Activated CD4-positive, alpha-beta T cell treated with anti-CD3 and anti-CD28 coated beads, Interleukin-2, amount 50 U/mL, for 4 hours (primary cell): ENCODE results near the gene MYT1.
"Not testable (repeated sequence)": the region's sequence is repeated elsewhere in the genome, so short reads cannot be mapped to it uniquely, and the experiment has no call there.

Experiments
- DNase-seq, 2 experiments: peaks; one replicate each; pipeline ENCODE4 v3.0.0-alpha.2; 2020

MYT1 gene

GRCh38 chr20:64279826-64280459, 115.7 kb downstream of the MYT1 start:
- DNase-seq: no peak

- DNase-seq: no peak
These were observed 116.2 kb downstream of the MYT1 start for GRCh38 chr20:64280460-64280843.

- no peak for DNase-seq
These were observed 119.4 kb downstream of the MYT1 start for GRCh38 chr20:64283646-64284045.

GRCh38 chr20:64285579-64286446, 121.6 kb downstream of the MYT1 start:
- peak; percentile 70 to 76 for DNase-seq

GRCh38 chr20:64286447-64287263, 122.4 kb downstream of the MYT1 start:
- not testable (repeated sequence) for DNase-seq

- DNase-seq: not testable (repeated sequence)
These were observed 123.0 kb downstream of the MYT1 start for GRCh38 chr20:64287264-64287590.
